RWPE2 (cell line): ENCODE data around the gene SLC5A3.

Experiments
- ATAC-seq: fragments of 200-7000 bp; cut with Tn5 transposase; 3 replicates; pipeline ENCODE4 v1.9.1; 2021; ENCODE audit warnings: low read depth
- DNase-seq: peaks from one replicate; pipeline ENCODE4 v3.0.0-alpha.2; 2020; ENCODE audit warnings: low spot score
- H3K27ac ChIP-seq: fragments of 450-650 bp; 2 replicates; pipeline ENCODE4 v1.5.1; 2017; ENCODE audit warnings: mild to moderate bottlenecking; ENCODE audit not compliant: poor library complexity, severe bottlenecking
- H3K27me3 ChIP-seq: fragments of 250-450 bp; sonication (Bioruptor Pico); 2 replicates; pipeline ENCODE4 v1.5.1; 2021; ENCODE audit warnings: mild to moderate bottlenecking, moderate library complexity; ENCODE audit not compliant: insufficient read depth, poor library complexity, severe bottlenecking
- H3K36me3 ChIP-seq: fragments of 250-450 bp; sonication (Bioruptor Pico); 2 replicates; pipeline ENCODE4 v1.5.1; 2020; ENCODE audit warnings: low read depth, mild to moderate bottlenecking, moderate library complexity
- H3K4me1 ChIP-seq: fragments of 250-450 bp; sonication (Bioruptor Pico); 2 replicates; pipeline ENCODE4 v1.5.1; 2021; ENCODE audit warnings: mild to moderate bottlenecking, moderate library complexity; ENCODE audit not compliant: insufficient read depth, poor library complexity, severe bottlenecking
- H3K4me3 ChIP-seq: fragments of 250-450 bp; sonication (Bioruptor Pico); 2 replicates; pipeline ENCODE4 v1.5.1; 2021; ENCODE audit warnings: mild to moderate bottlenecking, moderate library complexity; ENCODE audit not compliant: severe bottlenecking
- H3K9me3 ChIP-seq: fragments of 250-450 bp; sonication (Bioruptor Pico); 2 replicates; pipeline ENCODE4 v1.5.1; 2021; ENCODE audit warnings: mild to moderate bottlenecking, moderate library complexity; ENCODE audit not compliant: severe bottlenecking
- TF ChIP-seq, protein P1 (sequence below): fragments of 450-650 bp; IDR thresholded peaks from one replicate; pipeline ENCODE4 v1.5.1; 2017; ENCODE audit warnings: mild to moderate bottlenecking, moderate library complexity; ENCODE audit not compliant: poor library complexity, severe bottlenecking

The SLC5A3 gene

DNA sequence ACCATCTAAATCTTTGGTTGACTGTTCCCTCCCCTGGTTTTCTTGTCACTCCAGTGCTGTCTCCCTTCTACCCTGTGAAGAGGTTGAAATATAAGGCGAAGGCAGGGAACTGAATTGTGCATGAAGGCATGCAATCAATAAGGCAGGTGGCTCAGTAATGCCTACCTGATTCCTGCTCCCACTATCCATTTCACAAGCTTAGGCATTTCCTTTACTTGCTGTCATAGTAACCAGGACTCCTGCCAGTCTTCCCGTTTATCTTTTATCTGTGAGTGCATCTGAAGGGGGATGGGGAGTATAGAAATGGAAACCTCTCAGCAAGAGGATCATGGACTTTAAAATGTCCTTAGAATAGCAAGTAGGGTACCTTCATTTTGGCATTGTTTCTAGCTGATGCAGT, 40.5 kb downstream of the SLC5A3 start:
- H3K27ac ChIP-seq, result no peak overlapping the region
- no peaks in the 10 kb centered on the region for H3K4me1 ChIP-seq
- no peak for ATAC-seq
- H3K27me3 ChIP-seq, result no peaks in the 10 kb centered on the region
- no peaks in the 10 kb centered on the region for H3K36me3 ChIP-seq
- DNase-seq, result no peak
- H3K4me3 ChIP-seq, result no peak overlapping the region
- TF ChIP-seq, protein P1, sequence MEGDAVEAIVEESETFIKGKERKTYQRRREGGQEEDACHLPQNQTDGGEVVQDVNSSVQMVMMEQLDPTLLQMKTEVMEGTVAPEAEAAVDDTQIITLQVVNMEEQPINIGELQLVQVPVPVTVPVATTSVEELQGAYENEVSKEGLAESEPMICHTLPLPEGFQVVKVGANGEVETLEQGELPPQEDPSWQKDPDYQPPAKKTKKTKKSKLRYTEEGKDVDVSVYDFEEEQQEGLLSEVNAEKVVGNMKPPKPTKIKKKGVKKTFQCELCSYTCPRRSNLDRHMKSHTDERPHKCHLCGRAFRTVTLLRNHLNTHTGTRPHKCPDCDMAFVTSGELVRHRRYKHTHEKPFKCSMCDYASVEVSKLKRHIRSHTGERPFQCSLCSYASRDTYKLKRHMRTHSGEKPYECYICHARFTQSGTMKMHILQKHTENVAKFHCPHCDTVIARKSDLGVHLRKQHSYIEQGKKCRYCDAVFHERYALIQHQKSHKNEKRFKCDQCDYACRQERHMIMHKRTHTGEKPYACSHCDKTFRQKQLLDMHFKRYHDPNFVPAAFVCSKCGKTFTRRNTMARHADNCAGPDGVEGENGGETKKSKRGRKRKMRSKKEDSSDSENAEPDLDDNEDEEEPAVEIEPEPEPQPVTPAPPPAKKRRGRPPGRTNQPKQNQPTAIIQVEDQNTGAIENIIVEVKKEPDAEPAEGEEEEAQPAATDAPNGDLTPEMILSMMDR, result no peak
- H3K9me3 ChIP-seq, result no peaks in the 10 kb centered on the region

DNA sequence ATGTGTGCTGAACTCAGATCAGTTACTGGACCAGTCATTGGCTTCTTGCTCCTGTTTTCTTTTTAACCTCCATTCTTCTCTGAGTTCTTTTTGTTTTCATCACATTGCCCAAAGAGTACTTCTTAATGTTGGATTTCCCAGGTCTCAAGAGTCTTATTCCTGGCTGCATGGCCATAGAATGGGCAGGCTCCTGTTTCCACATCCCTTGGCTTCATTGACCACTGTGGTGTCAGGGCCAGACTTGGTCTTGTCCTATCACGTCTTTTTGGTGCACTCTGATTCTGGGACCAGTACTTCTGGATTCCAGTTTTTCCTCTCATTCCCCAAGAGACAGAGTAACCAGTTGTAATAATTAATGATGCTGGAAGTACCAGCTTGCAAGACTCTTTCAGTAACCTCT, 41.8 kb downstream of the SLC5A3 start:
- no peaks in the 10 kb centered on the region for H3K9me3 ChIP-seq
- TF ChIP-seq, protein P1, result no peak
- ATAC-seq (no peak), DNase-seq (no peak)
- H3K4me3 ChIP-seq, result no peak overlapping the region
- H3K4me1 ChIP-seq, result no peaks in the 10 kb centered on the region
- no peak overlapping the region for H3K27ac ChIP-seq
- no peaks in the 10 kb centered on the region for H3K27me3 ChIP-seq
- H3K36me3 ChIP-seq, result no peaks in the 10 kb centered on the region

DNA sequence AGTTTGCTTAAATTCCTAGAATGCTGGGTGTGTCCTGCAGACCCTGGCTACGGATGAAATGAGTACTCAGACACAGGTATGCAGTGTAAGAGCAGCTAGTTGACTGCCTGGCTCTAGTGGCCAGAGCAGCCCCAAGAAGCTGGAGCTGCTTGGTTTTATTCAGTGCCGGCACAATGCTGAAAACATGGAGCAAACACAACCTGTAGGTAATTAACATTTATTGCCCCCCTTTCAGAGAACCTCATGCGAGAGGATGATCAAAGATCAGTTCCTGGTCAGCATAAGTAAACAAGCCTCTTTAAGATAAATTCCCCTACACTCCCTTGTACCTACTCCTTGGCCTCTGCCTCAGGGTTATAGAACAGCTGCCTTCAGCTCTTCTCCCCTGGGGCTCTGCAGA, 43.2 kb downstream of the SLC5A3 start:
- no peaks in the 10 kb centered on the region for H3K4me1 ChIP-seq
- DNase-seq (no peak), ATAC-seq (no peak)
- H3K27ac ChIP-seq, result no peak overlapping the region
- TF ChIP-seq, protein P1, result no peak
- H3K36me3 ChIP-seq, result no peaks in the 10 kb centered on the region
- H3K4me3 ChIP-seq, result no peak overlapping the region
- H3K27me3 ChIP-seq, result no peaks in the 10 kb centered on the region
- H3K9me3 ChIP-seq, result no peaks in the 10 kb centered on the region

DNA sequence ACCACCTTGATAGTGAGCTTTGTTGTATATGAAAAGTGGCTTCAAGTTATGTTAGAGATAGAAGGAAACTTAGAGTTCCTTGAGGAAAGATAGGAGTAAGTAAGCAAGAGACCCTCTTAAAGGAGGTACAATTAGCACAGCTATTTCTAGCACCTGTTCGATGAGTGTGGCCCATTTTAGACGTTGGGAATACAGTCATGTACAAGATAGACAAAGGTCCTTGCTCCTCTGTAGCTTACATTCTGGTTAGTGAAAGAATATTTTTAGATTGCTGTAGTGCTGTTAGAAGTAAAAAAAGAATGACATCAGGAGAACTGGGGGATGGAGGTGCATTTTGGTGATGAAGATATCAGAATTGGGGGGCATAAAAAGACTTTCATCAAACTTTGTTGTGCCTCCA, 47.5 kb downstream of the SLC5A3 start:
- H3K9me3 ChIP-seq, result no peaks in the 10 kb centered on the region
- TF ChIP-seq, protein P1, result no peak
- H3K4me1 ChIP-seq, result peaks cover under 1% of the 10 kb centered on the region
- H3K27me3 ChIP-seq, result no peaks in the 10 kb centered on the region
- DNase-seq, result no peak
- H3K4me3 ChIP-seq, result no peak overlapping the region
- H3K27ac ChIP-seq, result no peak overlapping the region
- H3K36me3 ChIP-seq, result 0 out of 2 replicates have a peak, but pooled peaks cover 5% of the 10 kb centered on the region
- ATAC-seq, result no peak

DNA sequence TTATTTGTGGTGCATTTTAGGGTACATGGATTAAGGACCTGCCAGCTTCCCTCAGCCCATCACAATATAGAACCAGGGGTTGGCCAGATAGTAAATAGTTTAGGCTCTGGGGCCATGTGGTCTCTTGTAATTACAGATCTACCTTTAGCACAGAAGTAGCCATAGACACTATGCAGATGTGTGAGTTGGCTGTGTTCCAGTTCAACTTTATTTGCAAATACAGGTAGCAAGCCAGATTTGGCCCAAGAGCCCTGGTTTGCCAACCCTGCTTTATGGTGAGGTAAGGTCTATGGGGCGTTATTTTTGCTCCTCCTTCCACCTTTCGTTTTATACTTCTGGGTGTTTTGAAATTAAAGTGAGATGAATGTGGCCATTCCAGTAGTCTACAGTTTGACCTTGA, 48.7 kb downstream of the SLC5A3 start:
- Histone ChIP-seq H3K27me3 (no peaks in the 10 kb centered on the region), H3K27ac (no peak overlapping the region), H3K4me3 (no peak overlapping the region), H3K36me3 (0 out of 2 replicates have a peak, but pooled peaks cover 12% of the 10 kb centered on the region), H3K9me3 (no peaks in the 10 kb centered on the region), H3K4me1 (peaks cover 12% of the 10 kb centered on the region)
- DNase-seq (no peak), ATAC-seq (no peak)
- TF ChIP-seq, protein P1, result no peak
